ENCODE data around the gene PRSS8.

GRCh38 chr16:31107465-31107867 lies 28.1 kb downstream of the PRSS8 start:
- no peak for TF ChIP-seq YY1 (IDR thresholded peaks at IDR 0.05; ENCODE audit: low read depth)
- no peak for TF ChIP-seq ZBTB7A (IDR thresholded peaks at IDR 0.05; ENCODE audit: low read depth)
- no peak for TF ChIP-seq EP300 (IDR thresholded peaks at IDR 0.05; ENCODE audit: borderline replicate concordance)
- TF ChIP-seq CREB1 (IDR thresholded peaks at IDR 0.05; ENCODE audit: low read depth) = no peak
- no peak for TF ChIP-seq TAF1 (IDR thresholded peaks at IDR 0.05; ENCODE audit: low read depth)
